GM12878 (cell line): Measurements from ENCODE around the gene TNPO2.

Experiments
- CEBPB ChIP-seq, 2 experiments: fragments of 150-350 bp in 1 of 2; IDR thresholded peaks; 2 replicates each; pipeline ENCODE4 v1.6.1; 2012 to 2014; ENCODE audit warnings: low read depth in 2 of 2, low read length in 2 of 2, borderline replicate concordance in 1 of 2, inconsistent platforms in 1 of 2
- CTCF ChIP-seq, 3 experiments: IDR thresholded peaks in 2 of 3; conservative IDR thresholded peaks in 1 of 3; 2 replicates each; pipeline ENCODE4 v1.5.1; 2011; ENCODE audit warnings: low read depth in 3 of 3, low read length in 3 of 3, mild to moderate bottlenecking in 3 of 3, control low read depth in 2 of 3, moderate library complexity in 2 of 3, inconsistent platforms in 1 of 3, mixed read lengths in 1 of 3; ENCODE audit not compliant: control insufficient read depth in 2 of 3, insufficient read depth in 1 of 3; ENCODE audit errors: extremely low read depth in 1 of 3
- HDAC2 ChIP-seq: fragments of 200-600 bp; sonication (generic); IDR thresholded peaks from 2 replicates; pipeline ENCODE4 v1.6.1; 2017
- JUND ChIP-seq: IDR thresholded peaks from 2 replicates; pipeline ENCODE4 v1.6.1; 2012; ENCODE audit warnings: low read depth, mild to moderate bottlenecking, low read length, improper control_type of control experiment, moderate library complexity
- NFYB ChIP-seq: IDR thresholded peaks from 2 replicates; pipeline ENCODE4 v1.6.1; 2011; ENCODE audit warnings: low read depth, mild to moderate bottlenecking, low read length, improper control_type of control experiment, moderate library complexity; ENCODE audit not compliant: insufficient read depth
- NKRF ChIP-seq: fragments of 450-650 bp; conservative IDR thresholded peaks from 2 replicates; pipeline ENCODE4 v1.6.1; 2017; ENCODE audit warnings: mild to moderate bottlenecking, moderate library complexity
- NR2C2 ChIP-seq: IDR thresholded peaks from 2 replicates; pipeline ENCODE4 v1.6.1; 2011; ENCODE audit warnings: borderline replicate concordance, low read depth; ENCODE audit not compliant: control insufficient read depth, insufficient read length
- SIN3A ChIP-seq: IDR thresholded peaks from 2 replicates; pipeline ENCODE4 v1.6.1; 2012; ENCODE audit warnings: low read depth, low read length, improper control_type of control experiment
- SIX5 ChIP-seq: IDR thresholded peaks from 2 replicates; pipeline ENCODE4 v1.6.1; 2011; ENCODE audit warnings: mild to moderate bottlenecking, low read depth, low read length, moderate library complexity; ENCODE audit not compliant: severe bottlenecking
- SMC3 ChIP-seq: IDR thresholded peaks from 2 replicates; pipeline ENCODE4 v1.6.1; 2011; ENCODE audit warnings: low read length, improper control_type of control experiment, borderline replicate concordance
- SP1 ChIP-seq: IDR thresholded peaks from one replicate; pipeline ENCODE4 v1.6.1; 2011; ENCODE audit warnings: low read depth, low read length
- SUZ12 ChIP-seq: fragments of 200-600 bp; sonication (generic); IDR thresholded peaks from one replicate; pipeline ENCODE4 v1.6.1; 2018; ENCODE audit warnings: antibody characterized with exemption, mild to moderate bottlenecking; ENCODE audit not compliant: unreplicated experiment
- ZNF592 ChIP-seq: fragments of 450-650 bp; IDR thresholded peaks from 2 replicates; pipeline ENCODE4 v1.6.1; 2017; ENCODE audit warnings: mild to moderate bottlenecking, moderate library complexity
- TF ChIP-seq, protein P1 (sequence below): fragments of 450-650 bp; IDR thresholded peaks from 2 replicates; pipeline ENCODE4 v1.6.1; 2016; ENCODE audit warnings: mild to moderate bottlenecking

DNA sequence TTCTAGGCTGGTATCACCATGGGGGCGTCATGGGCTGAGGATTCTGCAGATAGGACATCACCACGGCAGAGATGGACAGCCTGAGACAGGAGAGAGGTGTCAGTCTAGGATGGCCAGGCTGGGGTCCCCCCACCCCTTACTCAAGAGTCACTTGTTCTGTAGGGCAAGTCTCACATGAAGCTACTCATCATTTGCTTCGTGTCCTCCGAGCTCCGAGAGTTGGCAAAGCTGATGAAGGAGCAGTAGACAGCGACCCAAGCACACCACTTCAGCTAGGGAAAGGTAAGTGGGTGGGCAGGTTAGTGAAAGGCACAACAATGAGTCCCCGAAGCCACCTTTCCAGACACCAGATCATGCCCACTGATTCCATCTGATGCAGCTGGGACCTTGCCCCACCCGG, 55.4 kb downstream of the TNPO2 start:
- TF ChIP-seq SMC3 (no peak), NR2C2 (no peak), SP1 (no peak), SUZ12 (no peak), CTCF (IDR thresholded peaks at IDR 0.05 in 2 of 3, conservative IDR thresholded peaks at IDR 0.05 in 1 of 3; ENCODE audit: control insufficient read depth in 2 of 3, extremely low read depth in 1 of 3, insufficient read depth in 1 of 3, low read depth in 3 of 3, low read length in 3 of 3) (no peak), NFYB (no peak), JUND (no peak), HDAC2 (no peak), SIX5 (no peak), SIN3A (no peak), CEBPB (IDR thresholded peaks at IDR 0.05; ENCODE audit: borderline replicate concordance in 1 of 2, low read depth in 2 of 2, low read length in 2 of 2) (no peak), NKRF (no peak), ZNF592 (no peak)
- TF ChIP-seq, protein P1, sequence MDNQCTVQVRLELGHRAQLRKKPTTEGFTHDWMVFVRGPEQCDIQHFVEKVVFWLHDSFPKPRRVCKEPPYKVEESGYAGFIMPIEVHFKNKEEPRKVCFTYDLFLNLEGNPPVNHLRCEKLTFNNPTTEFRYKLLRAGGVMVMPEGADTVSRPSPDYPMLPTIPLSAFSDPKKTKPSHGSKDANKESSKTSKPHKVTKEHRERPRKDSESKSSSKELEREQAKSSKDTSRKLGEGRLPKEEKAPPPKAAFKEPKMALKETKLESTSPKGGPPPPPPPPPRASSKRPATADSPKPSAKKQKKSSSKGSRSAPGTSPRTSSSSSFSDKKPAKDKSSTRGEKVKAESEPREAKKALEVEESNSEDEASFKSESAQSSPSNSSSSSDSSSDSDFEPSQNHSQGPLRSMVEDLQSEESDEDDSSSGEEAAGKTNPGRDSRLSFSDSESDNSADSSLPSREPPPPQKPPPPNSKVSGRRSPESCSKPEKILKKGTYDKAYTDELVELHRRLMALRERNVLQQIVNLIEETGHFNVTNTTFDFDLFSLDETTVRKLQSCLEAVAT: no peak
